Body of pancreas (tissue), 4 donors: ENCODE data around the gene RPS27L. TPM values are rescaled to one million over a fixed set of nuclear protein-coding genes. Genes with fewer than 3 reads are reported as not detected.
A peak's percentile ranks its signal among the peaks of the same experiment; 100 is the strongest.

Experiments
- ATAC-seq: fragments of 150-250 bp; one replicate; pipeline ENCODE4 v1.9.1; 2016
- DNase-seq, 4 donors: peaks; one replicate each; pipeline ENCODE4 v3.0.0-alpha.2; 2019
- H3K27ac ChIP-seq, 4 donors: fragments of 200-600 bp; sonication (generic); 1 replicate in 3 of 4; 2 replicates in 1 of 4; pipeline versions ENCODE4 v1.5.1 to v1.6.1; 2016 to 2019; ENCODE audit warnings: mild to moderate bottlenecking in 1 of 4, mixed read lengths in 1 of 4, moderate library complexity in 1 of 4
- H3K27me3 ChIP-seq, 2 donors: fragments of 200-600 bp; sonication (generic); one replicate each; pipeline ENCODE4 v1.6.0; 2016; ENCODE audit warnings: mild to moderate bottlenecking in 1 of 2
- H3K36me3 ChIP-seq, 2 donors: fragments of 200-600 bp; sonication (generic); replicated peaks in 1 of 2; 2 replicates each; pipeline ENCODE4 v1.5.1; 2016; ENCODE audit warnings: low read depth in 2 of 2; ENCODE audit not compliant: insufficient read depth in 1 of 2
- H3K4me1 ChIP-seq: fragments of 200-600 bp; sonication (generic); one replicate; pipeline ENCODE4 v1.6.0; 2016
- H3K4me3 ChIP-seq, 2 donors: fragments of 200-600 bp; sonication (generic); 1 replicate in 1 of 2; 2 replicates in 1 of 2; pipeline ENCODE4 v1.5.1; 2016 to 2019
- H3K9me3 ChIP-seq, 3 donors: fragments of 200-600 bp; sonication (generic); 1 replicate in 2 of 3; 2 replicates in 1 of 3; pipeline ENCODE4 v1.5.1; 2016
- POLR2A ChIP-seq, 3 donors: fragments of 450-650 bp; IDR thresholded peaks; one replicate each; pipeline ENCODE4 v1.6.1; 2016; ENCODE audit warnings: antibody characterized with exemption in 3 of 3, mild to moderate bottlenecking in 2 of 3
- WGBS, 2 donors: methylation state at CpG; one replicate each; pipeline ENCODE4 v1.1.5; 2017; 5-methylcytosine and 5-hydroxymethylcytosine counted together
- intact Hi-C: fragments of 100-400 bp; cut with DNase I; formaldehyde crosslinking; loops from one replicate; pipeline ENCODE4 v1.15.1; 2023
- total RNA-seq, 2 donors: library from RNA; depleted of rRNA; stranded (reverse); fragments of >200 nt; gene quantifications; one replicate each; pipeline ENCODE4 v1.1.0, GENCODE V29; 2016
- TF ChIP-seq, protein P1 (sequence below), 7 experiments: fragments of 450-650 bp in 4 of 7; fragments of 200-600 bp in 3 of 7; sonication (generic) in 3 of 7; IDR thresholded peaks; one replicate each; pipeline ENCODE4 v1.5.1; 2016 to 2019; ENCODE audit warnings: antibody characterized with exemption in 7 of 7

Gene RPS27L
- total RNA-seq, 2 donors from 2014 or later, result 15.2 to 37.9 TPM

DNA sequence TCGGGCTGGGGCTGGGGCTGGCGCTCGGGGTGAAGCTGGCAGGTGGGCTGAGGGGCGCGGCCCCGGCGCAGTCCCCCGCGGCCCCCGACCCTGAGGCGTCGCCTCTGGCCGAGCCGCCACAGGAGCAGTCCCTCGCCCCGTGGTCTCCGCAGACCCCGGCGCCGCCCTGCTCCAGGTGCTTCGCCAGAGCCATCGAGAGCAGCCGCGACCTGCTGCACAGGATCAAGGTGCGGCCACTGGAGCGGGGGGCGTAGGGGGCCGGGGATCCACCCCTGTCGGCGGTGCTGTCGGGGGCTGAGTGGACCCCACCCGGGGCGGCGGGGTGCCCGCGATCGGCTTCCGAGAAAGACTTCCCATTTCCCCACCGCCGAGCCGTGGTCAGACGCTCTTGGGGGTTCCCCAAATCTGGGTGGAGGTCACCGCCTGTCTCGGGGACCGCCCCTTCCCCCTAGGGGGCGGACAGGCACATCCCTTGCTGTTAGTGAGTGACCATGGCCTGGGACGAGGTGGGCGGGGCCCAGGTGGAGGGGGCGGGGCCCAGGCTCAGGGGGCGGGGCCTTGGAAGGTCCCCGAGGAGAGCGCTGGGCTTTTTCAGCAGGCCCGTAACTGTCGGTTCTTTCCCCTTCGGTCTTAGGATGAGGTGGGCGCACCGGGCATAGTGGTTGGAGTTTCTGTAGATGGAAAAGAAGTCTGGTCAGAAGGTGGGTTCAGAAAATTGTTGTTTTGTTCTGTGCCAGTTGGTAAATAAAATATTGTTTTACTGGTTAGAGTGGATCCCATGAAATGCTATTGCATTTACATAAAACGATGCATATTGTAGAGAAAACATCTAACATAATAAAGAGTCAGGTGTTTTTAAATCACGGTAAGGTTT is 35.0 kb downstream of the RPS27L start:
- no peaks in the 10 kb centered on the region for H3K27me3 ChIP-seq
- peak; percentile 93 for ATAC-seq
- DNase-seq, result peak; percentile 86 to 95 (median 92)
- intact Hi-C loops, result no loop called here
- no peaks in the 10 kb centered on the region for H3K36me3 ChIP-seq
- H3K4me1 ChIP-seq, result peaks cover 8% of the 10 kb centered on the region
- H3K27ac ChIP-seq, result peak overlapping the region; percentile 72 to 99 (median 90)
- peak in 1 of 3 donors; percentile 59 for TF ChIP-seq POLR2A (IDR thresholded peaks at IDR 0.05)
- TF ChIP-seq, protein P1, sequence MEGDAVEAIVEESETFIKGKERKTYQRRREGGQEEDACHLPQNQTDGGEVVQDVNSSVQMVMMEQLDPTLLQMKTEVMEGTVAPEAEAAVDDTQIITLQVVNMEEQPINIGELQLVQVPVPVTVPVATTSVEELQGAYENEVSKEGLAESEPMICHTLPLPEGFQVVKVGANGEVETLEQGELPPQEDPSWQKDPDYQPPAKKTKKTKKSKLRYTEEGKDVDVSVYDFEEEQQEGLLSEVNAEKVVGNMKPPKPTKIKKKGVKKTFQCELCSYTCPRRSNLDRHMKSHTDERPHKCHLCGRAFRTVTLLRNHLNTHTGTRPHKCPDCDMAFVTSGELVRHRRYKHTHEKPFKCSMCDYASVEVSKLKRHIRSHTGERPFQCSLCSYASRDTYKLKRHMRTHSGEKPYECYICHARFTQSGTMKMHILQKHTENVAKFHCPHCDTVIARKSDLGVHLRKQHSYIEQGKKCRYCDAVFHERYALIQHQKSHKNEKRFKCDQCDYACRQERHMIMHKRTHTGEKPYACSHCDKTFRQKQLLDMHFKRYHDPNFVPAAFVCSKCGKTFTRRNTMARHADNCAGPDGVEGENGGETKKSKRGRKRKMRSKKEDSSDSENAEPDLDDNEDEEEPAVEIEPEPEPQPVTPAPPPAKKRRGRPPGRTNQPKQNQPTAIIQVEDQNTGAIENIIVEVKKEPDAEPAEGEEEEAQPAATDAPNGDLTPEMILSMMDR (IDR thresholded peaks at IDR 0.05), result peak in 4 of 7 experiments; percentile 30 to 37 (median 32)
- H3K9me3 ChIP-seq, result peaks cover 0 to 4% (median 0%) of the 10 kb centered on the region in 3 donors
- WGBS, 2 donors, result 0 to 1% methylated on average over 9 to 52 of the region's 59 CpGs
- peak overlapping the region; percentile 50 to 96 for H3K4me3 ChIP-seq

DNA sequence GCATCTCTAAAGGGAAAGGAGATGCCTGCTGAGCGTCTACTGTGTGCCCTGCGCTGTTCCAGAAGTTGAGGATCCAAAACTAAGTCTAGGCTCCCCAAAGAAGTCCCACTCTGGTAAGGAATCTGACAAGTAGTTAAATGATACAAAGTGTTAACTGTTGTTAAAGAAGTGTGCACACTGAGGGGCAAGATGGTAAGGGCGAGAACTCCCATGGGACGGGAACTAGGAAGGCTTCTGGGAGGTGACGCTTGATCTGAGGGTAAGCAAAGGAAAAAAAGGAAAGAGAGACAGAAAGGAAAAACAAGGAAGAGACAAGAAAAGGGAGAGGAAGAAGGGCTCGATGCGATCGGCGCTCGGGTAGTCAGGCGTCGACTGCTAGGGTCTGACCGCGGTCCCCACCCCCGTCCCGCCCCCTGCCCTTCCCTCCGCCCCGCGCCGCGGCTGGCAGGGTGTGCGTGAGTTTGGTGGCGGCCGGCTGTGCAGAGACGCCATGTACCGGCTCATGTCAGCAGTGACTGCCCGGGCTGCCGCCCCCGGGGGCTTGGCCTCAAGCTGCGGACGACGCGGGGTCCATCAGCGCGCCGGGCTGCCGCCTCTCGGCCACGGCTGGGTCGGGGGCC is 35.8 kb downstream of the RPS27L start, which contains the start of gene LACTB:
Gene LACTB (plus strand): TSS at position 480 of the 620 bp plus-strand sequence. CDS start 11 bp downstream, at position 491.
- TF ChIP-seq POLR2A (IDR thresholded peaks at IDR 0.05), result peak; percentile 80 to 87 (median 82)
- TF ChIP-seq, protein P1 (IDR thresholded peaks at IDR 0.05), result no peak
- intact Hi-C loops, result no loop called here
- Histone ChIP-seq H3K9me3 (peaks cover 0 to 4% (median 0%) of the 10 kb centered on the region in 3 donors), H3K36me3 (no peaks in the 10 kb centered on the region), H3K27ac (peak within 1 kb of the TSS; percentile 72 to 99 (median 90)), H3K4me1 (peaks cover 8% of the 10 kb centered on the region), H3K27me3 (no peaks in the 10 kb centered on the region), H3K4me3 (peak within 1 kb of the TSS; percentile 50 to 96)
- ATAC-seq (peak; percentile 98), DNase-seq (peak; percentile 88 to 91 (median 90))
- 1% methylated on average over 11 to 39 of the region's 40 CpGs for WGBS, 2 donors

DNA sequence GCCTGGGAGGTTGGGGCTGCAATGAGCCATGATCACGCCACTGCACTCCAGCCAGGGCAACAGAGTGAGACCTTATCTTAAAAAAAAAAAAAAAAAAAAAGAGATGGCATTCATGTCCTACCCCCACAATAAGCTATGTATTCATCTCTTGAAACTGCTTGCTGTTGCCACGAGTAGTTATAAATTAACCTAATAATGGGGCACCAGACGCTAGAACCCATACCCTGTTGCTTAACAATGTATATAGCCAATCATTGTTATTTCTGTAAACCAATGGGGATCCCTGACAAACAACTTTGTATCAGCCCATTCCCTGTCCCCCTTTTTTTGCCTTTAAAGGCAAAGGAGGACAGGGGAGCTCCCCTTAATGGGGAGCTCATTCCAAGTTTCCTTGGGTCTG is 38.4 kb downstream of the RPS27L start:
- Histone ChIP-seq H3K9me3 (peaks cover 0 to 4% (median 0%) of the 10 kb centered on the region in 3 donors), H3K4me1 (peaks cover 8% of the 10 kb centered on the region), H3K36me3 (no peaks in the 10 kb centered on the region), H3K27me3 (no peaks in the 10 kb centered on the region), H3K4me3 (no peak overlapping the region), H3K27ac (no peak overlapping the region)
- intact Hi-C loops, result no loop called here
- DNase-seq, result no peak
- ATAC-seq, result no peak
- no peak for TF ChIP-seq POLR2A (IDR thresholded peaks at IDR 0.05)
- TF ChIP-seq, protein P1 (IDR thresholded peaks at IDR 0.05), result no peak
- 46 to 73% methylated on average over 3 of the region's 3 CpGs for WGBS, 2 donors

- Histone ChIP-seq H3K4me3 (no peak overlapping the region), H3K27ac (no peak overlapping the region), H3K27me3 (no peaks in the 10 kb centered on the region), H3K36me3 (no peaks in the 10 kb centered on the region), H3K9me3 (peaks cover 0 to 4% (median 0%) of the 10 kb centered on the region in 3 donors), H3K4me1 (no peaks in the 10 kb centered on the region)
- no peak for ATAC-seq
- whole genome bisulfite sequencing, 2 donors, result 61 to 81% methylated on average over 2 of the region's 2 CpGs
- no peak for DNase-seq
- intact Hi-C loops, result no loop called here
- no peak for TF ChIP-seq POLR2A (IDR thresholded peaks at IDR 0.05)
- TF ChIP-seq, protein P1 (IDR thresholded peaks at IDR 0.05), result no peak
Measured at GRCh38 chr15:63114465-63114864, 42.8 kb downstream of the RPS27L start.
